ENCODE results near the gene TCF7.

Gene TCF7

GRCh38 chr5:134178096-134178419 is 63.6 kb downstream of the TCF7 start:
- DNase-seq (ENCODE audit: low read depth): no peak

- no peak for DNase-seq (ENCODE audit: low read depth)
Observed at GRCh38 chr5:134183481-134183880, 69.0 kb downstream of the TCF7 start.

- DNase-seq (ENCODE audit: low read depth): peak; percentile 70
Observed at GRCh38 chr5:134184155-134185135, 70.0 kb downstream of the TCF7 start.

GRCh38 chr5:134188092-134188491 is 73.6 kb downstream of the TCF7 start:
- DNase-seq (ENCODE audit: low read depth): no peak

DNA sequence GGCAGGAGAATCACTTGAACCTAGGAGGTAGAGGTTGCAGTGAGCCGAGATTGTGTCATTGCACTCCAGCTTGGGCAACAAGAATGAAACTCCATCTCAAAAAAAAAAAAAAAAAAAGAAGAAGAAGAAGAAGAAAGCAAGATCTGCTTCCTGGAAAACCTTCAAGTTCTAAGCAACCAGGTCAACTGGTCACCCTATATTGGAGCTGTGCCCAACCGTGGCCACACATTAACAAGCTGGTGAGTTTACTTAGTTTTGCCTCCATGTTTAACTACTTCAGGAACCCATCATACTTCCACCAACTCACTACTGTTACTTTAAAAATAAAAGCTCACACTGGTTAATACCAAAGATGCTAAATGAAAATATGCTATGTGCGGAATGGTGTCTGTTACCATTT is 74.5 kb downstream of the TCF7 start:
- no peak for DNase-seq (ENCODE audit: low read depth)

DNA sequence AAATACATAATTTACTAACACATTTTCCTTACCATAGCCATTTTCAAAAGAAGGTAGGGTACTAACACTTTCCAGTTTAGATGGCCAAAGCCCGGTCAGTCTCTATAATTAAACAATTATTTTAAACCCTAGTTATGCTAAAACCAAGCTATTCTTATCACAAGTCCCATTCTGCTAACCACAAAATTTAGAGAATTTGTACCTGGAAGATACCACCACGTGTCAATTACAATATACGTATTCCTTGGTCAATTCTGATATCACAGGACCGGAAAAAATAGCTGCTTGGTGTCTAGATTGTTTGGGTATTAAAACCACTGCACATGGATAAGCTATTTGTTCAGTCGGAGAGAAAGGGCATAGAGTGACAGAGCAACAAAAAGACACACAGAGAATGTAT is 81.2 kb downstream of the TCF7 start:
- no peak for DNase-seq (ENCODE audit: low read depth)
